GM19239 (cell line): Measurements from ENCODE around the gene HDAC2.
A peak's percentile ranks its signal among the peaks of the same experiment; 100 is the strongest.
"Not testable (repeated sequence)": the region's sequence is repeated elsewhere in the genome, so short reads cannot be mapped to it uniquely, and the experiment has no call there.

Experiments used
- DNase-seq: peaks from one replicate; pipeline ENCODE4 v3.0.0; 2011; ENCODE audit warnings: low spot score; ENCODE audit not compliant: insufficient read length
- FAIRE-seq: peaks from 2 replicates; lab custom pipeline; 2011; peaks lifted over from hg19 to GRCh38; lab: Jason Lieb, UNC

The HDAC2 gene

DNA sequence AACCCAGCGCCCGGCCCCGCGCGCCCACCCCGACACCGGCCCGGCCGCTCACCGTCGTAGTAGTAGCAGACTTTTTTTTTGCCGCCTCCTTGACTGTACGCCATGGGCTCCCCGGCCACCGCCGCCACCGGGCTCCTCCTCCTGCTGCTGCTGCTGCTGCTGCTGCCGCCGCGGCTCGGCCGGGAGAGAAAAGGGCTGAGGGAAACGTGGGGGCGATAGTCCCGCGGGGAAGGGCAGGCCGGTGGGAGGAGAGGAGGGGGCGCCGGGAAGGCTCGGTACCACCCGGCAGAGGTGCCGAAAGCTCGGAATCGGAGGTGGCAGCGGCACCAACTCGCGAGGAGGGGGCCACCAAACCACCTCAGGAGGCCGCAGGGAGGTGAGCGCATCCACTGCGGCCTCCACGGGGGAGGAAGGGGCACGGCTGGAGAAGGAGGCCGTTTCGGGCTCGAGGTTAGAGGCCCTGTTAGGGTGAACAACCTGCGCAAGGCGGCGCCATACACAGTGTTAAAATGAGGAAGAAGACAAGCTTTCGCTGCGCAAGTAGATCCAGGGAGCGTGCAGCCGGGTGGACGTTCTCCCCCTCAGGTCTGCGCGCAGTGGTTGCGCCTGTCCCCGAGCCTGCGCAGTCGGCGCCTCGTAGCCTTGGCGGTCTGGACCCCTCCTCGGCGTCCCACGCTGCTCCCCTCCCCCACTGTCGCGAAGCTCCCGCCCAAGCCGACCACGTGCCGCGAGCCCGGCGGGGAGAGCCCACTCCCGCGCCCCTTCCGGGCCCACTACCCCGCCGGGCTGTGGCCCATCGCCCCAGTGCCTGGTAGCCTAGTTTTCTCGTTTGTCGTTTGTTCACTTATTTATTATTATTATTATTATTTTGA, at the start of gene HDAC2:
TSS of gene HDAC2 (minus strand) at position 344 of the 872 bp plus-strand sequence. CDS start at position 104, 240 bp downstream.
- peak; percentile 80 for DNase-seq
- FAIRE-seq = peak; percentile 88

DNA sequence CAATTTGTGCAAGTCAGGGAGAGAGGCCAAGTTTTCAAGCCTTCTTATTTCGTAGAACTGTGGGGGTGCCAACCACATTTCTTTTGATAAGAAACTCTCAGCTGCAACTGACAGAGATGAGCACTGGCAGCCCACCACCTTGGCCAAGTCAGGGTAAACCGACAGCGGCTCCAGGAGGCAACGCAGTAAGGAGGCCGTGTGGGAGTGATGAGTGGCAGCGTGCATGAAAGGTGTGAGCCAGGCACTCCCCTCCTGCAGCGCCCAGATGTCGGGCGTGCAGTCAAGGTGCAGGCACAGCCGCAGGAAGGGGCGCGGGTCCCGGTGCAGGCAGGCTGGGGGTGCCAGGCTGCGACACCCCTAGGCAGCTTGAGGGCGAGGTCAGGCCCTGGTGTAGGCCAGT, 49.2 kb upstream of the HDAC2 start:
- FAIRE-seq (no peak), DNase-seq (no peak)

DNA sequence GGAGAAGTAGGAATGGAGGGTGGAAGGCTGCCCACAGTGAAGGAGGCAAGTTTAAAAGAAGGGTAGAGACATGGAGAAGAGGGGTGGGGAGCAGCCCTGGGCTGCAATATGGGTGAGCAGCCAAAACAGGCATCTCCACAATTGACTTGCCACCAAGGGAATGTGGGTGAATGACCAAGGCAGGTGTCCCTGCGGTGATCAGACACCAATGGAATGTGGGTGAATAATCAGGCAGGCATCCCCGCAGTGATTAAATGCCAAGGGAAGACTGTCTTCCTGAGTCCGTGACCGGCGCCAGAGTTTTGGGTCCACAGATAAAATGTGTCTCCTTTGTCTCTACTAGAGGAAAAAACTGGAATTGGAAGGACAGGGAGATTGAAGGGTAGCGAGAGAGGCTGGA, 46.2 kb upstream of the HDAC2 start:
- not testable (repeated sequence) for DNase-seq, FAIRE-seq

DNA sequence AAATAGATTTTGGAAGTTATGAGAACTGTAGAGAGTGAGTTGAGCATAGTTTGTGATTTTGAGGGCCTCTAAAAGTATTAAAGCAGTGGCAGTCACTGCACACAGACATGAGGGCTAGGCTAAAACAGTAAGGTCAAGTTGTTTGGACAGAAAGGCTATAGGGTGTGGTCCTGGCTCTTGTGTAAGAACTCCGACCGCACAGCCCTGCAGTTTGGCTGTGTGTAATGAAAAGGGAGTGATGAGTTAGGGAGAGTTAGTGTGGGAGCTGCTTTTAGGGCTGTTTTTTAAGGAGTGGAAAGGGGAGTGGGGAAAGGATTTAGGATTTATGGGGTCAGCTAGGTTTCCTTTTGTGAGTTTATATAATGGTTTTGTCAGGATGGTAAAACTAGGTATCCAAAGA, 43.2 kb upstream of the HDAC2 start:
- DNase-seq, FAIRE-seq: not testable (repeated sequence)

DNA sequence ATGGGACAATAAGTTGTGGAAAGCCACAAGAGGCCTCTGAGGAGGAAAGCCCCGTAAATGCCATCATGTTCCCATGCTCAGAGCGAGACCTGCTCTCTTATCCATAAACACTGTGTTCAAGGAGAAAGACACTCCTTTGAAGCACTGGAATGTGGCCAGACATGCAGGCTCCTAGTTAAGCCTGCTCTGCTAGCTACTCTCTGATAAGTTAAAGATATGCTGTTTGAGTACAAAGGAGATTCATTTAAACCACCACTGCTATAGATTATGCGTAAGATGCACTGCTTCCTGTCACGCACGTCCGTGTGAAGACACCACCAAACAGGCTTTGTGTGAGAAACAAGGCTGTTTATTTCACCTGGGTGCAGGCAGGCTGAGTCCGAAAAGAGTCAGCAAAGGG, 40.5 kb upstream of the HDAC2 start:
- not testable (repeated sequence) for FAIRE-seq, DNase-seq

DNA sequence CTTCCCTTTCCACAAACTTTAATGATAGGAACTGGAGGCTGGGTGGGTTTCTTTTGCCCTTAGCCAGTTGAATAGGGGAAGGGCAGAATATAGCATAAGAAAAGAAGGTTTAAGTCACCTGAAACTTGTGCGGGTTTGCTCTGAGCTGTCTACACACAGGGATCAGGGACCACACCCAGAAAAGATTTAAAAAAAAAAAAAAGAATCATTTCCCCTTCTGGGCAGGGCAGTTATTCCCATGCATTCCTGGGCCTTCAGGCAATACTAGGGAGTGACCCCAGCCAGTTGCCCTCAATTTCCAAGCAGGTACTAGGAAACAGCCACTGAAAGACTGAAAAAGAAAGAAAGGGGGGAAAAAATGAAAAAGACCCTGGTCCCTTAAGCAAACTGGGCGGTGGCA, 39.6 kb upstream of the HDAC2 start:
- FAIRE-seq = no peak
- DNase-seq = no peak

DNA sequence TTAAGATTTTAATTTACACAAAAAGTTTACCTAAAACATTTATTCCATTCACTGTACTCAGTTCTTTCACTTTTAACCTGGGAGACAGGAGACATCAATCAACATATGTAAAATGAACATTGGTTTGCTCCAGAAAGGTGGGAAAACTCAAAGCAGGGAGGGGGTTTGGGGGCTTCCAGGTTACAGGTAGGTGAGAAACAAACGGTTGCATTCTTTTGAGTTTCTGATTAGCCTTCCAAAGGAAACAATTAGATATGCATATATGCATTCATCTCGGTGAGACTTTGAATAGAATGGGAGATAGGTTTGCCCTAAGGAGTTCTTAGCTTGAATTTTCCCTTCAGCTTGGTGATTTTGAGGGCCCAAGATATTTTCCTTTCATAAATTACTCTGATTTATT, 38.2 kb upstream of the HDAC2 start:
- FAIRE-seq = no peak
- DNase-seq = no peak

DNA sequence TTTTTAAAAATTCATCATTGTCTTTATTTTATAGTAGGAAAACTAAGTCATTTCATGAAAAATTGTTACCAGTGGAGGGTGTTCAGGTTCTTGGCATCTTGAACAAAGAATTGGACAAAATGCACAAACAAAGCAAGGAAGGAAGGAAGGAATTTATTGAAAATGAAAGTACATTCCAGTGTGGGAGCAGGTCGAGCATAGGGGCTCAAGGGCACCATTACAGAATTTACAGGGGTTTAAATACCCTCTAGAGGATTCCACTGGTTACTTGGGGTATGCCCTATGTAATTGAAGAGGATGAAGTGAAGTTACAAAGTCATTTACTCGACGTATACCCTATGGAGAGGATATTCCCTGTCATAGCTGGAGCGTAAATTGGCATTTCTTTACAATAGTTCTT, 37.4 kb upstream of the HDAC2 start:
- FAIRE-seq = no peak

DNA sequence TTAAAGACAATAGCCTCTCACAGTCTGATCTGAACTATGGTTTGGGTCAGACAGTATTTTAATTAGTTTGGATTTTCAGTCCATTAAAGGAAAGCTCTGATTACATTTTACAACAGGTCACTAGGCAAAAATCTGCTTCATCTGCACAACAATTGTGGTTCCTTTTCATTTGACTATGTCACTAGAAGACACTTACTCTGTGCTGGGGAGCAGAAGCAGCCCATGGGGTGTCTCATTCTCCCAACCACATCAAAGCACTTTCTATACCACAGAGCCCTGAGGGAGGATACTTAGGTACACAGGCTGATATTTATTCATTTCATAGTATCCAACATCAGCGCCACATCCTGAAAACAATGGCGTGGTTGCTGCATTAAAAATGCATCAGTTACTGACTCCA, 36.6 kb upstream of the HDAC2 start:
- no peak for DNase-seq
- FAIRE-seq = no peak

More for the DNA sequence above, 37.4 kb upstream of the HDAC2 start:
- no peak for DNase-seq

DNA sequence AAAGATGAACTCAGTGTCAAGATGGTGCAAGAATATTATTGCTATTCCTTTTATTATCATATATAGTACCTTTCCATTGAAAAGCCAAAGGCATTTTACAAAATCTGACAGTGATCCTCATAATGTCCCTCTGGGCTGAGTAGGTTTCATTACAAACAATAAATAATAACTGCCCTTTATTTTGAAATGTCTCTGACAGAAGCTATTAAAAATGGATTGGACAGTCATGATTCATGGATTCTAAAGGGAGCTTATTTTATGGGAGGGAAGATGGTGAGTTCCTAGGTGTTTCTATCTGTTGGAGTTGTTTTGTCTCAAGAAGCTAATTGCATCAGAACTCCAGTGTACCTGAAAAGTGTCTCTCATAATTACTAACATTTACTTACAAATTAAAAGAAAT, 30.4 kb upstream of the HDAC2 start:
- no peak for FAIRE-seq
- DNase-seq = no peak

DNA sequence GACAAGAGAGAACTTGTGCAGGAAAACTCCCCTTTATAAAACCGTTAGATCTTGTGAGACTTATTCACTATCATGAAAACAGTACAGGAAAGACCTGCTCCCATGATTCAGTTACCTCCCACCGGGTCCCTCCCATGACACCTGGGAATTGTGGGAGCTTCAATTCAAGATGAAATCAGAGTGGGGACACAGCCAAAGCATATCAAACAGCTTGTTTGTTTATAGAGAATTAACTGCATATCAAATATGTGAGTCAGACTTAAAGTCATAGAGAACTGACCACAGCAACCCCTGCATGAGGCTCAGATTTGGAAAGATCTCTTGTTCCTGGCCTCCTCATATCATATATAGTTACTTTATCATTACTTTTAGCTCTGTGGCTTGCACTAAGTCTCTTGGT, 29.1 kb upstream of the HDAC2 start:
- DNase-seq (no peak), FAIRE-seq (no peak)

DNA sequence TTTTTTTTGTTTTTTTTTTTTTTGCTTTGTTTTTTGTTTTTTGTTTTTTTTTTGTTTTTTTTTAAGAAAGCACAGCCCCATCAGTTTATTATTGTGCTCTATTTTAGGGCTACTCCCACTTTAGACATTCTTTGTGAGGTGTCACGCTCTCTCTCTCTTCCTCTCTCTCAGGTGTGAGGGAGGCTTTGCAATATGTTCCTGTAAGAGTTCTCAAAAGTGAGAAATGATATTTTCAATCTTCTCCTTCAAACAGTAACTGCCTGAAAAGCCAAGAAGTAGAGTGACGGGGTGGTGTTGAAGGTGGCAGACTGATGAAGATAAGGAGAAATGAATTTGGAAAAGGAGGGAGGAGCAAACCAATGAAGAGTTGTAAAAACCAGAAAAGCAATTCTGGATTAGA, 28.3 kb upstream of the HDAC2 start:
- DNase-seq = no peak
- FAIRE-seq = no peak

DNA sequence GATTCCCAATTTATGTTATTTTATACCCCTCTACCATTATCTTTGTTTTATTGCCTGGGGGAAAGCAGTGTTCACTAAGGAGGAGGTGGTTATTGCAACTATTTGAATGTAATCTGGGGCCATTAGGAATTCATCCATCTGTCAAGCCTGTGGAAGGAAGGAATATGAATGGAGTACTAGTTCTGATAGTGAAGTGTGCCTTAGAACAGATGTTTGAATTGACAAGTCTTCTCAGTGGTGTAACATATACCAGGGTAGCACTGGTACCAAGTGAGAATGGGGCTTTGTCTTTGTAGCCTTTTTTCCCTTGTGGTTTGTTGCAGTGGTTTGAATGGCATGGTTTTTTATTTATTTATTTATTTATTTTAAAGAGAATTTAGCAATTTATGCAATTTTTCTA, 27.9 kb upstream of the HDAC2 start:
- DNase-seq (no peak), FAIRE-seq (no peak)

DNA sequence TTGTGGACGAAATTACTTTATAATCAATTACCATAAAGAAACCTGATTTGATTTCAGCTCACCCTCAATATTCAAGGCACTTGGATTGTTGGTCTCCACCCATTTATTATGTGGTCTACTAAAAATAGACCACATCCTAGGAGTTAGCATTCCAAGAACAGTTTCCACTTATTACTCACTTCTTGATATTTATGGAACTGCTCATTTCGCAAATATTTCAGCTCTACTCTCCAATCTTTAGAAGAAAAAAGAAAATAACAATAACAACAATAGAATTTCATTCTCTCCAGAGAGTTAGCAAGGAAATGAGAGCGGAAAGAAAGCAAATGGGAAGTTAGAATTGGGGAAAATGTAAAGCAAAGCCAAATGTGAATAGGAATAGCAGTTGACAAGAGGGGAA, 26.2 kb upstream of the HDAC2 start:
- FAIRE-seq = no peak

DNA sequence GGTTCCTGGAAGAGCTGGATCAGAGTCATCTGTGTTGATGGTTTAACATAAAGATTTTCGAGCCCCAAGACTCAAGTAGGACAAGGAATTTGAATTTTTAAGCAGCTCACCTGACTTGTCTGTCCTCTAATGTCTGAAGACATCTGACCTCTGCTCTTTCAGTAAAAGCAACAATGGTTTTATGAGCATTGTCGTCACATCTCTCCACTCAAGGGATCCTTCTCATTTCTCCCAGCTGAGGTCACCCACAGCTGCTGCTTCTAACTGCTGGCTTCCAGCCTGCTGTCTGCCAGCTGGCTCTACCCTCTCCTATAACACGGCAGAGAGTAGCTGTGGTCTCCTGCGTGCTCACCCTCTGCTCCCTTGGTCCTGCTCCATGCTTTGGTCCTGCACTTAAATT, 24.7 kb upstream of the HDAC2 start:
- no peak for FAIRE-seq
- DNase-seq = no peak

More for the DNA sequence above, 26.2 kb upstream of the HDAC2 start:
- DNase-seq = no peak

DNA sequence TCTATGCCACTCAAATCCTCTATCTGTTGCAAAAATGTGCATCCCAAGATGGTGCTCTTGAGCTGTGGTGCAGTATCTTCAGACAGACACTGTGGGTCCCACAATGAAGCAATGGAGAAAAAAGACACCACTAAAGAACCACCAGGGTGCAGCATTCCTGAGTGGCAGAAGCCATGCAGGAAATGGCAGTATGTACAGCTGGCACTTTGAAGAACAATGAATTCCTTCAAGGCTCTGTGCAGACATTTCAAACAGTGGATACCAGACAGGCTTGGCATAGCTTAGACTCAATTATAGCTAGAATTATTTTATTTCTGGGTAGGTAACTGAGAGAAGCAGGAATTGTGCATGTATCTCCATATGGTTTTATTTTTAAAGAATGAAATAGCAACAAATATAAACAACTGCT, 24.0 kb upstream of the HDAC2 start:
- FAIRE-seq = peak; percentile 47

DNA sequence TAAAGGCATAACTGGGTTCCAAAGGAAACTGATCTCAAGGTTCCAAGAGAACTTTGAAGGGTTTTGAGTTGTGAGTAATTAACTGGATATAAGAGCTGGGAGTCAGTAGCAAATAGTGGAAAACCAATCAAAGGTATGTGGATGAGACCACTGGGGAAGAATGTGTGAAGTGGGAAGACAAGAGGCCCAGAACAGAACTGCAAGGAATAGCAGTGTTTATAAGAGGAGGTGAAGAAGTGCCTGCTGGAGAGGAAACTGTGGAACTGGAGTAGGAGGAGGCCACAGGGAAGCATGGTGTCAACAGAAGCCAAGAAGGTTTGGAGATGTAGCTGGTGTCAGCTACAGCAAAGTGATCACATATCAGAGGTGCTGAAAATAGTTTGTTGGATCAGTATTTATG, 18.7 kb upstream of the HDAC2 start:
- no peak for DNase-seq
- no peak for FAIRE-seq

More for the DNA sequence above, 24.0 kb upstream of the HDAC2 start:
- no peak for DNase-seq

DNA sequence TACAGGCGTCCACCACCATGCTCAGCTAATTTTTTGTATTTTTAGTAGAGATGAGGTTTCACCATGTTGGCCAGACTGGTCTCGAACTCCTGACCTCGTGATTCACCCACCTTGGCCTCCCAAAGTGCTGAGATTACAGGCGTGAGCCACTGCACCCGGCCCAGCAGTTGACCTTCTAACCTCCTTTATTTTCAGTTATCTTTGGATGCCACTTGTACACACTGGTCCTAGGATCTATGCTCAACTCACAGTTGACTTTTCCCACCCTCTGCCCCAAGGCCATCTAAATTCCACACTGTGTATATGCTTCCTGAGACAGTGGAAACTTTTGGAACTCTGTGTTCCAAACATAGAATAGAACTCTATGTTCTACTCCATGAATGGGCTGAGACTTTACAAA, 11.7 kb upstream of the HDAC2 start:
- DNase-seq, FAIRE-seq: not testable (repeated sequence)

DNA sequence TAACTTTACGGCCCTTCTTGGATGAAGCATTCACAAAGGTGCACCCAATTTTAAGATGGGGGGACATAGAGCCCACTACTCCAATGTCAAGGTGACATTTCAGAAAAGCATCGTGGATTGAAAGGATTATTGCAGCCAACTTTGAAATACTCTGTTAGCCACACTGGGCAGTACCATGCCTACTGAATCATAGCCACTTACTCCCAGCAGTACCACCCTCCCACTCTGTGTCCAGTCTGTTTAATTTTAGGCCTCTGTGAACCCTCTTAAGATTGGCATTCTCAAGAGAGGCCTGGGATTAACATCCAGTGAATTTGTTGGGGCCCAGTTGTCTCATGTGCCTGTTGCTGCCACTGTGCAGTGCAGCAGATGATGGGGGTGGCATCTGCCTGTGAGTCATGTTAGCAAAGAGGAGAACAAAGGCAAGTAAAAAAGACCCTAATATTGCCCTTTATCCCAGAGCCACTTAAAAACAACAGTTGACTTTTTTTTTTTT, 11.2 kb upstream of the HDAC2 start:
- DNase-seq = no peak
- FAIRE-seq = no peak

DNA sequence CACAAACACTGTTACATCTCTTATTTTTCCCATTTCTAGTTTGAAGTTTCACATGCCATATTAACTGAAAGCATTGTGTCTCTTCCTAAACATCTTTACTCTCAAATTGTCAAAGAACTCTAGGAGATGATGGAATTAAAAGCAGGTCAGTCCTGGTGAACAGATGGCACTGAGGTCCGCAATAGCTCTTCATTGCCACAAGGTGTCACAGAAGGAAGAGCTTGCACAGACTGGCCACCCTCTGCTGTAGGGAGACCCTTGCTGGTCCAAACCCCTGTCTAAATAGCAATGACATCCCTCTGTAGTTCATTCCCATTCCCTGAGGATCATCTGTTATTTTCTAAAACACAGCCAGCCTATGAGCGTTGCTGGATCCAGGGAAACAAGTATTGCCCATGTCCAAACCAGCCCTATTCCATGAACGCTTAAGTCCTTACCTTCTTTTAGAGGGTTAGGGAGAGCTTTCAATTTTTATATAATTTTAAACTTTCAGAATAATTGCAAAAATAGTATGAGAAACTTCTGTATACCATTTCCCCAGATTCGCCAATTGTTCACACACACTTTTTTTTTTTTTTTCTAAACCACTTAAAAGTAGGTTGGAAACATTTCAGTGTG, 10.1 kb upstream of the HDAC2 start:
- FAIRE-seq = no peak
- no peak for DNase-seq

DNA sequence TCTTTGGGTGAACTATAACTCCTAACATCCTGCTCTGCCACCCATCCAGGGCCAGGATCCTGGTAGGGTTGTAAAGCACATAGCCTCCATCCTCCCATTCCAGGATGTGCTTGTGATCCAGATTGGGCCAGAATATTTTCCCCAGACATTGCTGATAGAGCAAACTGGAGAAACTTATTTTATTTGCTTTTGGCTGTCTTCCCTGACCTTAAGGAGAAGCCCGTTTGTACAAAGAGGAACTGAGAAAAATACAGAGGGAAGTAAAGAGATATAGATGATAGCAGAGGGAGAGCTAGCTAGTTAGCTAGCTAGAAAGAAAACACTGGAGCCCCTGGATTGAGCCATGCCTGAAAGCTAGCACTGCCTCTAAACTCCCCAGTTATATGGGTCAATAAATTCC, 9.0 kb upstream of the HDAC2 start:
- DNase-seq (no peak), FAIRE-seq (no peak)
